ENCODE measurements around the gene DYNC2H1. TPM values are rescaled to one million over a fixed set of nuclear protein-coding genes. Genes with fewer than 3 reads are reported as not detected.

The DYNC2H1 gene
- total RNA-seq (2014; rRNA removed; shearing (Covaris generic)): 24.1 and 29.4 TPM in 2 replicates
- polyA plus RNA-seq (2015; cell fraction: cytosol; rRNA removed): 8.2 and 9.8 TPM in 2 replicates
- 48.5 and 50.1 TPM in 2 replicates for polyA plus RNA-seq (2015; cell fraction: nucleus; rRNA removed)

GRCh38 chr11:103108933-103109817 lies at the start of gene DYNC2H1:
TSS of gene DYNC2H1 (plus strand) at chr11:103109426. CDS start at chr11:103109575, 149 bp downstream.
- DNase-seq (ENCODE audit: low read depth): peak; percentile 95

GRCh38 chr11:103061656-103062055 lies 47.6 kb upstream of the DYNC2H1 start:
- no peak for DNase-seq (ENCODE audit: low read depth)

- no peak for DNase-seq (ENCODE audit: low read depth)
Measured at GRCh38 chr11:103067118-103067517, 42.1 kb upstream of the DYNC2H1 start.

DNA sequence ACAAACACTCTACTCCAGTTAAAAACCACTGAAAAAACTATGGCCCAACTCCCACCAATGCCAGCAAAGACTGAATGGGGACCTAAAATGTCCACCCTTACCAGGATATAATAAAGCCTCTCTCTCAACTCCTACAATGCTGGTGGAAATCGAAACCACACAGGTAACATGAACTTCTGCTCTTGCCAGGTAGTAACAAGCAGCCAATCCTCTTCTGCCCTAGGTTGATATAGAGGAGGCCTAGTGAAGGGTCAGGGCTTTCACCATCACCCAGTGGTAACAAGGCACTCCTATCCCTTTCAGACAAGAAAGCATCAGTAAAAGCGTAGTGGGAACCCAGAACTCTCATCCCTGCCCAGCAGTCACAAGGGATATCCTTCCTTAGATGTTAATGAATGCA lies 39.9 kb upstream of the DYNC2H1 start:
- no peak for DNase-seq (ENCODE audit: low read depth)

GRCh38 chr11:103070142-103070541 lies 39.1 kb upstream of the DYNC2H1 start:
- DNase-seq (ENCODE audit: low read depth): no peak

- no peak for DNase-seq (ENCODE audit: low read depth)
Measured at GRCh38 chr11:103071008-103071407, 38.2 kb upstream of the DYNC2H1 start.

GRCh38 chr11:103076361-103076760 lies 32.9 kb upstream of the DYNC2H1 start:
- DNase-seq (ENCODE audit: low read depth): no peak

GRCh38 chr11:103077554-103077953 lies 31.7 kb upstream of the DYNC2H1 start:
- DNase-seq (ENCODE audit: low read depth): no peak

- no peak for DNase-seq (ENCODE audit: low read depth)
Measured at GRCh38 chr11:103078710-103079109, 30.5 kb upstream of the DYNC2H1 start.

- no peak for DNase-seq (ENCODE audit: low read depth)
Measured at GRCh38 chr11:103079833-103080232, 29.4 kb upstream of the DYNC2H1 start.

- no peak for DNase-seq (ENCODE audit: low read depth)
Measured at GRCh38 chr11:103085758-103086365, 23.4 kb upstream of the DYNC2H1 start.

DNA sequence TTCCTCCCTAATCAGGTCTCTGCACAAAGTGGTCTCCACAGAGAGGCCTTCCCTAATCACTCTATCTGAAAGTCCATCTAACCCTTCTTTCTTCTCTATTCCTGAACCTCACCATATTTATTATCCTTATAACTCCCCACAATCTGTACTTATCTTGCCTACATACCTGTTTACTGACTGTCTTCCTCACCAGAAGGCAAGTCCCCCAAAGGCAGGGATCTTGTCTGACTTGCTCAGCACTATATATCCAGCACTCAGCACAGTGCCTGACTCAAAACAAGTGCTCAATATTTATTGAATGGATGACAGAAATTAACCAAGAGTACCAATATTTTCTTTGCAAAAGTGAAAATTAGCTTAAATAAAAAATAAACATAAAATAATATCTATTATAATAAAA lies 22.8 kb upstream of the DYNC2H1 start:
- no peak for DNase-seq (ENCODE audit: low read depth)

DNA sequence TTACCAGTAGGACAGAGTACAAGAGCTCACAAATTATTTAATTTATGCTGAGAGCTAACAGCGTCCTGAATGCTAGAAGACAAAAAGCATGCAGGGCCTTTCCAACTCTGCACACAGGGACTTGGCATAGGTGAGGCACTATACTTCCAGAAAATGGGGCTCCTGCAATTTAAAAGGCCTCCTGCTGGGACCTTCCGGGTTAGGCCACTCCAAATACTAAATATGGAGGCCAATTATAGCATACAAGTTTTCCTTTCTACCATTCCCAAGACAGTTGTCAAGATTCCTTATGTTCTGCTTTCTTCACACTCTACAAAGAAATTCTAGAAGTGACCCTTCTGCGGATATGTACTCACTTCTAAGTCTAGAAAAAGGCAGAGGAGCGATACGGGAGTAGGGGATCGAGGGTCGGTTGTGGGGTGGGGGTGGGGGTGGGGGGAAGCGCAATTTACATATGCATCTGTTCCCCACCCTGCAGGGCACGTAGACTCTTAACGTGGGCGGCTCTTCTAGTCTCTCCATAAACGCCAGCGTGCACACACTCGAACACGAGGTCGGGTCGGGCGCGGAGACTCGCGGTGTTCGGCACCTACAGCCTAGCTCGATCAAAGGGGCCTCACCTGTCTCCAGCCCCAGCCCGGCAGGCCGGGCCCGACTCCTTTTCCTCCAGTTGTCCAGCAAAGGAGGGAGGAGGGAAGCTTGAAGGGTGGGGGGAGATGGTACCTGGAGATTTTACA lies 18.0 kb upstream of the DYNC2H1 start:
- DNase-seq (ENCODE audit: low read depth): peak; percentile 13

DNA sequence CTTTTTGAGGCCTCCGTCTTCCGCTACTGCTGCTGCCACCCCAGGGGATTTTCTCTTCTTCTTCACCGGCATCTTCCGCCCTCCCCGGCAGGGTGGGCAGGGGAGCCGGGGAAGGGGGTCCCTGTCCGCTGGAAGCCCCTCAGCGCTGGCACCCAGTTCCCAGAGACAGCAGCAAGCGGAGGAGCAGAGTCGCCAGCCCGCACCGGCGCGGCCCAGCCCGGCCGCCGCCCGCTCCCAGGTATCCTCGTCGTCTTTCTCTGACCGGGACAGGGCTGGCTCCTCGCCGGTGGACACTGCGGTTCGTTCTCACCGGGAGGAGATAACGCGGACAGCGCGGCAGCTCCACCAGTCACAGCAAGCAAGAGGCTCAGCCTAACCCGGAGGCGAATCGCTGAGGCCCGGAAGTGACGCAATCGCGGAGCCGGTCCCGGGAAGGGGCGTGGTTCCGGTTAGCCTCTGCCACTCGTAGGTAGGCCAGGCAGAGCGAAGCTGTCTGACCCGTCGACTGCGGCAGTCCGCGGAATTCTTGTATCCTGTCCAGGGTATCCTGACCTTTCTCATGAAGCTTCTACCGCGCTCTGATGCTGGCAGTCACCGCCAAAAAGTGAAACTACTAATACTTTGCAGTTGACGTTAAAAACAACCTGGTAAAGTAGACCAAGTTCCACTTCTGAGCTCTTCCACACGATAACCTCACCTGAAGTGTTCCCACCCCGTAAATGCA lies 17.3 kb upstream of the DYNC2H1 start, which contains the start of gene DCUN1D5:
TSS of gene DCUN1D5 (minus strand) at position 360 of the 724 bp plus-strand sequence. CDS start at position 72, 288 bp downstream.
- peak; percentile 95 for DNase-seq (ENCODE audit: low read depth)

DNA sequence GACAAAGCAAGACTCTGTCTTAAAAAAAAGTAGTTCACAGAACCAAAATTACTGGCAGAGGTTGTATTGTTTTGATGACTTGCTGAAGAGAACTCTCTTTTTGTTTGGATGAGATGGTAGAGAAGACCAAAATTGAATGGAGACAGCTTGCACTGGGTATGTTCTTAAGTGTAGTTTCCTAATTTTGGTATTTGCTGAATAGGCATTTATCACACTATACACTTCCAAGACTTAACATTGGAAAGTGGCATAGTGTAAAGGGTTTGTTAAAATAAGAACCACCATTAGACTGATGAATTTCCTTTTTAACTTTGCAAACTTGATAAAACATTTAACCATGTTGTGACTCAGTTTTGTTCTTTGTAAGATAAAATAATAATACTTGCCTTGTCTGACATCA lies 11.9 kb upstream of the DYNC2H1 start:
- no peak for DNase-seq (ENCODE audit: low read depth)

- DNase-seq (ENCODE audit: low read depth): no peak
Measured at GRCh38 chr11:103109818-103110388, 677 bp downstream of the DYNC2H1 start.

DNA sequence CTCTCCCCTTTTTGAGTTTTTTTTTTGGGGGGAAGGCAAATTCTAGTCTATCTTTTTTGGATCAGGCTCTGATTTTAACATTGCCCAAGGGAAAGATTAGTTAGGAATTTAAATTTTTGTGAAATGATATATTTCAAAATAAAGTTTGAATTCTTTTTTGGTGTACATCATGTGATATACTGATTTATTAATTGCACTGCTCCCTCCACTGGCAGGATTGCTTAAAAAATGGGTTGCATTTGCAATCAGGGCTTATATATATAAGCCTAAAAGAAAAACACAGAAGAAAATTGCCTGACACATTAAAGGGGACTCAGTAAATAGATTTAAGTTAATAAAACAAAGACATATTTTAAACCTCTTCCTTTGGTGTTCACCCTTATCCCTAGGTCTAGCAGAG lies 1.2 kb downstream of the DYNC2H1 start:
- DNase-seq (ENCODE audit: low read depth): peak; percentile 21

GRCh38 chr11:103111400-103111799 lies 2.2 kb downstream of the DYNC2H1 start:
- DNase-seq (ENCODE audit: low read depth): no peak

DNA sequence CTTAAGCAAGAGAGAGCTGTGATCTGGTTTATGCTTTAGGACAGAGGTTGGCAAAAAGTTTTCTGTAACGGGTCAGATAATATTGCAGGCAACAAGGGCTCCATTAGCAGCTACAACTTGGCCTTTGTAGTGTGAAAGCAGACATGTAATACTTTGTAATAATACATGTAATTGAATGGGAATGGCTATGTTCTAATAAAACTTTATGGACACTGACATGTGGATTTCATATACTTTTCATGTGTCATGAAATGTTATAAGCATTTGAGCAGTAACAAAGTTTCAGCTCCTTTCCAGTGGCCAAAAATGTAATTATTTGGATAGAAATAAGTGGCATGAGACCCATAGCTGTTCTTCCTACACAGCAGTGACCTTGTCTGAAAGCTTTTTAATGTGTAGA lies 3.1 kb downstream of the DYNC2H1 start:
- no peak for DNase-seq (ENCODE audit: low read depth)

DNA sequence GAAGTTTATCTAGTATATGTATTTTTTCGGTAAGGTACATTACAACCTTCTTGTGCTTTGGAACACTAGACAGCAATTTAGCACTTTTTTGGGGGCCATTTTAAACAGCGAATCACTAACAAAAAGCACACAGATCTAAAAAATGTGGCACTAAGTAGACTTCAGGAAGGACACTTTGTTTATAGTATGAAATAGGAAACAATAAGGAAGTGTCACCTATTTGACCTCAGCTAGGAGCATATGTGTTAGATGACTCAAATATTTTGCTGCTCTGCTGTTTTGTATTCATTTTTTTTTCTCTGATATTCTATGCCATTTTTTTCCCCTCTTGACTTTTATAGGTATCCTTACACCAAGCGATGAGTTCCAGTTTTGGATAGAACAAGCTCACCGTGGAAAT lies 5.6 kb downstream of the DYNC2H1 start:
- no peak for DNase-seq (ENCODE audit: low read depth)

GRCh38 chr11:103125462-103125861 lies 16.2 kb downstream of the DYNC2H1 start:
- DNase-seq (ENCODE audit: low read depth): no peak

Data from HT1080 (cell line).